Activated CD4-positive, alpha-beta T cell treated with anti-CD3 and anti-CD28 coated beads, Interleukin-2, amount 10 ng/mL, durations not matched to agents 7 days and 5 days (primary cell): ENCODE measurements around the gene SBNO2. TPM values are rescaled to one million over a fixed set of nuclear protein-coding genes. Genes with fewer than 3 reads are reported as not detected.

Experiments
- CTCF ChIA-PET: fragments of 350-600 bp; sonication (Branson Sonifier 250); formaldehyde crosslinking; loops from one replicate; lab custom pipeline; 2021; ENCODE audit warnings: antibody characterized with exemption; lab: Charles Lee
- POLR2A ChIA-PET: fragments of 350-600 bp; sonication (Branson Sonifier 250); formaldehyde crosslinking; loops from one replicate; lab custom pipeline; 2021; ENCODE audit warnings: antibody characterized with exemption; lab: Charles Lee
- DNase-seq: peaks from one replicate; pipeline ENCODE4 v3.0.0-alpha.2; 2020
- H3K27ac Mint-ChIP-seq: one replicate; pipeline ENCODE4 v1.8.0; 2021; ENCODE audit warnings: mild to moderate bottlenecking, moderate library complexity, mixed read lengths
- H3K27me3 Mint-ChIP-seq: one replicate; pipeline ENCODE4 v1.8.0; 2021; ENCODE audit warnings: mixed read lengths
- H3K36me3 Mint-ChIP-seq: one replicate; pipeline ENCODE4 v1.8.0; 2021; ENCODE audit warnings: low read depth, mixed read lengths
- H3K4me1 Mint-ChIP-seq: one replicate; pipeline ENCODE4 v1.8.0; 2021; ENCODE audit warnings: mixed read lengths
- H3K4me3 Mint-ChIP-seq: one replicate; pipeline ENCODE4 v1.8.0; 2021; ENCODE audit warnings: mild to moderate bottlenecking, moderate library complexity, mixed read lengths
- H3K9me3 Mint-ChIP-seq: one replicate; pipeline ENCODE4 v1.8.0; 2021; ENCODE audit warnings: mixed read lengths
- total RNA-seq, 2 experiments: library from RNA; stranded (reverse); gene quantifications; one replicate each; pipeline ENCODE4 v1.2.3, GENCODE V29; 2021

The SBNO2 gene
- total RNA-seq, 2 experiments from 2014 or later = 84.7 to 91.7 TPM

GRCh38 chr19:1141944-1142343, 32.1 kb downstream of the SBNO2 start:
- POLR2A ChIA-PET = no interaction called here
- H3K4me1 Mint-ChIP-seq = peaks cover 2% of the 10 kb centered on the region
- CTCF ChIA-PET = no interaction called here
- H3K27me3 Mint-ChIP-seq = no peaks in the 10 kb centered on the region
- H3K36me3 Mint-ChIP-seq = peaks cover 32% of the 10 kb centered on the region
- H3K9me3 Mint-ChIP-seq = peaks cover 4% of the 10 kb centered on the region
- DNase-seq = no peak
- no peak overlapping the region for H3K27ac Mint-ChIP-seq
- no peak overlapping the region for H3K4me3 Mint-ChIP-seq

- peaks cover 4% of the 10 kb centered on the region for H3K9me3 Mint-ChIP-seq
- POLR2A ChIA-PET = no interaction called here
- DNase-seq = no peak
- H3K4me1 Mint-ChIP-seq = peaks cover 10% of the 10 kb centered on the region
- H3K4me3 Mint-ChIP-seq = no peak overlapping the region
- peaks cover 32% of the 10 kb centered on the region for H3K36me3 Mint-ChIP-seq
- CTCF ChIA-PET = no interaction called here
- H3K27ac Mint-ChIP-seq = no peak overlapping the region
- H3K27me3 Mint-ChIP-seq = no peaks in the 10 kb centered on the region
Measured at GRCh38 chr19:1140272-1141027, 33.6 kb downstream of the SBNO2 start.

- Mint-ChIP-seq H3K4me3 (no peak overlapping the region), H3K27ac (no peak overlapping the region)
- CTCF ChIA-PET = no interaction called here
Measured at GRCh38 chr19:1139126-1139525, 34.9 kb downstream of the SBNO2 start.

GRCh38 chr19:1138121-1138520, 35.9 kb downstream of the SBNO2 start:
- H3K4me3 Mint-ChIP-seq = no peak overlapping the region
- H3K4me1 Mint-ChIP-seq = peaks cover 17% of the 10 kb centered on the region
- H3K9me3 Mint-ChIP-seq = peaks cover 4% of the 10 kb centered on the region
- DNase-seq = no peak
- ChIA-PET CTCF (no interaction called here), POLR2A (no interaction called here)
- H3K36me3 Mint-ChIP-seq = peaks cover 17% of the 10 kb centered on the region
- H3K27me3 Mint-ChIP-seq = no peaks in the 10 kb centered on the region
- H3K27ac Mint-ChIP-seq = no peak overlapping the region

More at GRCh38 chr19:1139126-1139525, 34.9 kb downstream of the SBNO2 start:
- POLR2A ChIA-PET = no interaction called here
- no peak for DNase-seq
- Mint-ChIP-seq H3K9me3 (peaks cover 4% of the 10 kb centered on the region), H3K36me3 (peaks cover 25% of the 10 kb centered on the region), H3K27me3 (no peaks in the 10 kb centered on the region), H3K4me1 (peaks cover 11% of the 10 kb centered on the region)

- Mint-ChIP-seq H3K27ac (peak overlapping the region; percentile 25), H3K36me3 (peaks cover 8% of the 10 kb centered on the region), H3K4me3 (no peak overlapping the region), H3K27me3 (no peaks in the 10 kb centered on the region), H3K4me1 (peaks cover 26% of the 10 kb centered on the region), H3K9me3 (no peaks in the 10 kb centered on the region)
- ChIA-PET CTCF (no interaction called here), POLR2A (no interaction called here)
- DNase-seq = no peak
Measured at GRCh38 chr19:1136621-1137317, 37.3 kb downstream of the SBNO2 start.

GRCh38 chr19:1136201-1136600, 37.9 kb downstream of the SBNO2 start:
- no peak for DNase-seq
- POLR2A ChIA-PET = no interaction called here
- Mint-ChIP-seq H3K9me3 (no peaks in the 10 kb centered on the region), H3K4me1 (peaks cover 26% of the 10 kb centered on the region), H3K4me3 (no peak overlapping the region), H3K36me3 (peaks cover 6% of the 10 kb centered on the region), H3K27me3 (no peaks in the 10 kb centered on the region), H3K27ac (no peak overlapping the region)
- CTCF ChIA-PET = no interaction called here

GRCh38 chr19:1135454-1135853, 38.6 kb downstream of the SBNO2 start:
- no peaks in the 10 kb centered on the region for H3K9me3 Mint-ChIP-seq
- H3K27me3 Mint-ChIP-seq = no peaks in the 10 kb centered on the region
- H3K36me3 Mint-ChIP-seq = peaks cover 6% of the 10 kb centered on the region
- DNase-seq = no peak
- ChIA-PET CTCF (no interaction called here), POLR2A (no interaction called here)
- no peak overlapping the region for H3K4me3 Mint-ChIP-seq
- H3K4me1 Mint-ChIP-seq = peaks cover 31% of the 10 kb centered on the region
- peak overlapping the region; percentile 13 for H3K27ac Mint-ChIP-seq

GRCh38 chr19:1134431-1134830, 39.6 kb downstream of the SBNO2 start:
- Mint-ChIP-seq H3K4me3 (no peak overlapping the region), H3K4me1 (peaks cover 41% of the 10 kb centered on the region), H3K36me3 (peaks cover 2% of the 10 kb centered on the region), H3K9me3 (no peaks in the 10 kb centered on the region), H3K27ac (no peak overlapping the region), H3K27me3 (no peaks in the 10 kb centered on the region)
- ChIA-PET CTCF (interaction anchor here (1.2 to 2.0 kb wide), 3 partner anchors 21 to 109 kb away, joined by 4 to 7 read pairs (median 5); partner anchors contain the start of gene ARHGAP45), POLR2A (no interaction called here)
- no peak for DNase-seq

- Mint-ChIP-seq H3K36me3 (peaks cover 3% of the 10 kb centered on the region), H3K4me3 (peak overlapping the region; percentile 54), H3K4me1 (peaks cover 41% of the 10 kb centered on the region), H3K27ac (peak overlapping the region; percentile 86), H3K27me3 (no peaks in the 10 kb centered on the region), H3K9me3 (no peaks in the 10 kb centered on the region)
- CTCF ChIA-PET = interaction anchor here (0.8 to 2.0 kb wide), 4 partner anchors 20 to 136 kb away, joined by 3 to 7 read pairs (median 4); no protein-coding TSS in a partner anchor
- POLR2A ChIA-PET = no interaction called here
- DNase-seq = peak; percentile 75
Measured at GRCh38 chr19:1133471-1133929, 40.6 kb downstream of the SBNO2 start.

- ChIA-PET POLR2A (interaction anchor here (0.6 kb wide), 1 partner anchor 500 kb away, joined by 3 read pairs; no protein-coding TSS in a partner anchor), CTCF (interaction anchor here (0.6 to 2.0 kb wide), 5 partner anchors 19 to 111 kb away, joined by 3 to 7 read pairs (median 3); no protein-coding TSS in a partner anchor)
- Mint-ChIP-seq H3K36me3 (peaks cover 4% of the 10 kb centered on the region), H3K4me1 (peaks cover 42% of the 10 kb centered on the region), H3K27me3 (no peaks in the 10 kb centered on the region), H3K9me3 (no peaks in the 10 kb centered on the region), H3K4me3 (peak overlapping the region; percentile 86), H3K27ac (peak overlapping the region; percentile 92)
- DNase-seq = no peak
Measured at GRCh38 chr19:1132552-1133383, 41.3 kb downstream of the SBNO2 start.

- POLR2A ChIA-PET = interaction anchor here (0.6 kb wide), 1 partner anchor 499 kb away, joined by 3 read pairs; no protein-coding TSS in a partner anchor
- Mint-ChIP-seq H3K9me3 (no peaks in the 10 kb centered on the region), H3K36me3 (peaks cover 11% of the 10 kb centered on the region), H3K4me1 (peaks cover 42% of the 10 kb centered on the region), H3K4me3 (peak overlapping the region; percentile 86), H3K27me3 (no peaks in the 10 kb centered on the region), H3K27ac (peak overlapping the region; percentile 92)
- DNase-seq = peak; percentile 91
- CTCF ChIA-PET = interaction anchor here (0.6 to 4.5 kb wide), 4 partner anchors 14 to 63 kb away, joined by 3 to 22 read pairs (median 4); no protein-coding TSS in a partner anchor
Measured at GRCh38 chr19:1131718-1132551, 42.1 kb downstream of the SBNO2 start.
